GM19023 (cell line): ENCODE results near the gene NEAT1.

Experiments
- ATAC-seq: cut with Tn5 transposase; IDR thresholded peaks from one replicate; pipeline ENCODE4 v1.9.1; 2021; ENCODE audit warnings: mild to moderate bottlenecking, moderate library complexity; ENCODE audit not compliant: unreplicated experiment

Gene NEAT1

DNA sequence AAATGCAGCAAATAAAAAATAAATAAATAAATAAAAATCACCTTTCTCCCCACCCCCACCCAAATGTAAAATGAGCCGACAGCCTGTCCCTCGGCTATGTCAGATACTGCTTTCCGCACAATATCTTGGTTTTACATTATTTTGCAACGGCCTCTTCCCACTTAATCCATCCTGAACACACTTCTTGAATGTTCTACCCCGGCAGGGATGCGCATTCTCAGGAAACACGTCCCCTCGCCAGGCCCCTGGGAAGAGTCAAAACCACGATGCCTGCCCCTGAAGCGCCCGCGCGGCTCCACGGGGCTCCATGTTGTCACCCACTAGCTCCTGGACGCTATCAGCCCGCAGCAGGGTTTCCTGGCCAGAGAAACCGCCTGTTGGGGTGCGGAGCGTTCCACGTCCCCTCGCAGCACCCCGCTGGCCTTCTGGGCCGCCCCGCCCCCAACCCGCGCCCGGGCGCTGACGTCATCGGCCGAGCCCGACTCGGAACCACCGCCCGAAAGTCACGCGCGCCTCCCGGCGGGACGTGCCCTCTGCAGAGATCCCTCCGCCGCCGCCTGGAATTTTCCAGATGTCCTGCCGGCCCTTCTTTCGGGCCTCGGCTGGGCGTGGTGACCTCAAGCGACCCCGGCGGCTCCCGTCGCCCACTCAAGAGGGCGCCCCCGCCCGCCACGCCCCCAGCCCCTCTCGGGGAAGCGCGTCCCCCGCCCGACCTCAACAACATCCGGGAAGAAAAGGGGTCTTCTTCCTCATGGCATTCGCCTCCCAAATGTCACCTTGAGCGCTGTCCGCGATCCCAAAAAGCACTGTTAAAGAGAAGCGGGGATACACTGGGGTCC, 585 bp upstream of the NEAT1 start:
- no peak for ATAC-seq

- ATAC-seq: no peak
Measured at GRCh38 chr11:65423516-65424204, 1.1 kb downstream of the NEAT1 start.

DNA sequence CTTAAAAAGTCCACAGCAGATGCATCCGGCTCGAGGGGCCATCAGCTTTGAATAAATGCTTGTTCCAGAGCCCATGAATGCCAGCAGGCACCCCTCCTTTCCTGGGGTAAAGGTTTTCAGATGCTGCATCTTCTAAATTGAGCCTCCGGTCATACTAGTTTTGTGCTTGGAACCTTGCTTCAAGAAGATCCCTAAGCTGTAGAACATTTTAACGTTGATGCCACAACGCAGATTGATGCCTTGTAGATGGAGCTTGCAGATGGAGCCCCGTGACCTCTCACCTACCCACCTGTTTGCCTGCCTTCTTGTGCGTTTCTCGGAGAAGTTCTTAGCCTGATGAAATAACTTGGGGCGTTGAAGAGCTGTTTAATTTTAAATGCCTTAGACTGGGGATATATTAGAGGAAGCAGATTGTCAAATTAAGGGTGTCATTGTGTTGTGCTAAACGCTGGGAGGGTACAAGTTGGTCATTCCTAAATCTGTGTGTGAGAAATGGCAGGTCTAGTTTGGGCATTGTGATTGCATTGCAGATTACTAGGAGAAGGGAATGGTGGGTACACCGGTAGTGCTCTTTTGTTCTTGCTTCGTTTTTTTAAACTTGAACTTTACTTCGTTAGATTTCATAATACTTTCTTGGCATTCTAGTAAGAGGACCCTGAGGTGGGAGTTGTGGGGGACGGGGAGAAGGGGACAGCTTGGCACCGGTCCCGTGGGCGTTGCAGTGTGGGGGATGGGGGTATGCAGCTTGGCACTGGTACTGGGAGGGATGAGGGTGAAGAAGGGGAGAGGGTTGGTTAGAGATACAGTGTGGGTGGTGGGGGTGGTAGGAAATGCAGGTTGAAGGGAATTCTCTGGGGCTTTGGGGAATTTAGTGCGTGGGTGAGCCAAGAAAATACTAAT, 1.9 kb downstream of the NEAT1 start:
- ATAC-seq: no peak

DNA sequence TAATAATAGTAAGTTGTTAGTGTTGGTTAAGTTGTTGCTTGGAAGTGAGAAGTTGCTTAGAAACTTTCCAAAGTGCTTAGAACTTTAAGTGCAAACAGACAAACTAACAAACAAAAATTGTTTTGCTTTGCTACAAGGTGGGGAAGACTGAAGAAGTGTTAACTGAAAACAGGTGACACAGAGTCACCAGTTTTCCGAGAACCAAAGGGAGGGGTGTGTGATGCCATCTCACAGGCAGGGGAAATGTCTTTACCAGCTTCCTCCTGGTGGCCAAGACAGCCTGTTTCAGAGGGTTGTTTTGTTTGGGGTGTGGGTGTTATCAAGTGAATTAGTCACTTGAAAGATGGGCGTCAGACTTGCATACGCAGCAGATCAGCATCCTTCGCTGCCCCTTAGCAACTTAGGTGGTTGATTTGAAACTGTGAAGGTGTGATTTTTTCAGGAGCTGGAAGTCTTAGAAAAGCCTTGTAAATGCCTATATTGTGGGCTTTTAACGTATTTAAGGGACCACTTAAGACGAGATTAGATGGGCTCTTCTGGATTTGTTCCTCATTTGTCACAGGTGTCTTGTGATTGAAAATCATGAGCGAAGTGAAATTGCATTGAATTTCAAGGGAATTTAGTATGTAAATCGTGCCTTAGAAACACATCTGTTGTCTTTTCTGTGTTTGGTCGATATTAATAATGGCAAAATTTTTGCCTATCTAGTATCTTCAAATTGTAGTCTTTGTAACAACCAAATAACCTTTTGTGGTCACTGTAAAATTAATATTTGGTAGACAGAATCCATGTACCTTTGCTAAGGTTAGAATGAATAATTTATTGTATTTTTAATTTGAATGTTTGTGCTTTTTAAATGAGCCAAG, 2.7 kb downstream of the NEAT1 start:
- no peak for ATAC-seq

DNA sequence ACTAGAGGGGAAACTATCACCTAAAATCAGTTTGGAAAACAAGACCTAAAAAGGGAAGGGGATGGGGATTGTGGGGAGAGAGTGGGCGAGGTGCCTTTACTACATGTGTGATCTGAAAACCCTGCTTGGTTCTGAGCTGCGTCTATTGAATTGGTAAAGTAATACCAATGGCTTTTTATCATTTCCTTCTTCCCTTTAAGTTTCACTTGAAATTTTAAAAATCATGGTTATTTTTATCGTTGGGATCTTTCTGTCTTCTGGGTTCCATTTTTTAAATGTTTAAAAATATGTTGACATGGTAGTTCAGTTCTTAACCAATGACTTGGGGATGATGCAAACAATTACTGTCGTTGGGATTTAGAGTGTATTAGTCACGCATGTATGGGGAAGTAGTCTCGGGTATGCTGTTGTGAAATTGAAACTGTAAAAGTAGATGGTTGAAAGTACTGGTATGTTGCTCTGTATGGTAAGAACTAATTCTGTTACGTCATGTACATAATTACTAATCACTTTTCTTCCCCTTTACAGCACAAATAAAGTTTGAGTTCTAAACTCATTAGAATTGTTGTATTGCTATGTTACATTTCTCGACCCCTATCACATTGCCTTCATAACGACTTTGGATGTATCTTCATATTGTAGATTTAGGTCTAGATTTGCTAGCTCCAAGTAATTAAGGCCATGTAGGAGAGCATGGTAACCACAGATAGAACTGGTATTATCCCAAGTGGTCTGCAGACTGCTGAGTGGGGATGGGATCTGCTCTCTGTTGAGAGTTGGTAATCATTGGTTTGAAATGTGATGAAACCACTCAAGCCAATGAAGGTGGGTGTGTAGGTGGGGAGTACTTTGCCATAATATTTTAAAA, 3.6 kb downstream of the NEAT1 start:
- no peak for ATAC-seq

DNA sequence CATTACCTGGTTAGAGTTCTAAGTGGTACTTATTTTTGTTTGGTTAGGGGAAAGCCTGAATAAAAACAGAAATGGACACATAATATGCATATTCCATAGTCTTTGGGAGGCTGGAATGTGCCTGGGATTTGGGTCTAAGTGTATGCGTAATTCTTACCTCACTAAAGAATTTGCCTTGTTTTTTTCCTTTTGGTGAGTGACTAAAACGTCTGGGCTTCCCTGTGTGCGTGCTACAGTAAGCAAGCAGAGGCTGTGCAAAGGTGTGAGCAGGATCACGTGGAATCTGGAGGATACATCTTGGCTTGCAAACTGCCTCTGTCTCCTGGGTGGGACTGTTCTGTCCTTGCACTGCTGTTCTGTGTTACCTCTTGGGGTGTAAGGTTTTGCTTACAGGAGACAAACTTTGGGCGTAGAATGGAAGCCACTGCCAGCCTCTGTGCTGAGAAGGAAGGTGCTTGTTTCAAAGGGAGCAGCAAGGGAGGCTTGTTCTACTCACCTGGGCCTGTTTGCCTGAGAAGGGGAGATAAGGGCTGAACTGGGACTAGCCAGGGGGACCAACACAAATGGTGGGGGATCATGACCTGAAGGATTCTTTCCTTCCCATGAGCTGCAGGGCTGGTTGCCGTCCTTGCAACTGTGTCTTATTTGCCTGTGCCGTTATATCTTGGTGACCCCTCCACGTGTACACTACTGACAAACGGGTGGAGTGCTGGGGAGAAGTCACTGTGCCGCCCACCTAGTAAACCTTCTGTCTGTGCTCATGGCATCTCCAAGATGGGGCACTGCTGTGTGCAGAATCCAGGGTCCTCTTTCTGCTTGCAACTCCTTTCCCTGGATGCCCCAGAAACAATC, 4.5 kb downstream of the NEAT1 start:
- no peak for ATAC-seq

DNA sequence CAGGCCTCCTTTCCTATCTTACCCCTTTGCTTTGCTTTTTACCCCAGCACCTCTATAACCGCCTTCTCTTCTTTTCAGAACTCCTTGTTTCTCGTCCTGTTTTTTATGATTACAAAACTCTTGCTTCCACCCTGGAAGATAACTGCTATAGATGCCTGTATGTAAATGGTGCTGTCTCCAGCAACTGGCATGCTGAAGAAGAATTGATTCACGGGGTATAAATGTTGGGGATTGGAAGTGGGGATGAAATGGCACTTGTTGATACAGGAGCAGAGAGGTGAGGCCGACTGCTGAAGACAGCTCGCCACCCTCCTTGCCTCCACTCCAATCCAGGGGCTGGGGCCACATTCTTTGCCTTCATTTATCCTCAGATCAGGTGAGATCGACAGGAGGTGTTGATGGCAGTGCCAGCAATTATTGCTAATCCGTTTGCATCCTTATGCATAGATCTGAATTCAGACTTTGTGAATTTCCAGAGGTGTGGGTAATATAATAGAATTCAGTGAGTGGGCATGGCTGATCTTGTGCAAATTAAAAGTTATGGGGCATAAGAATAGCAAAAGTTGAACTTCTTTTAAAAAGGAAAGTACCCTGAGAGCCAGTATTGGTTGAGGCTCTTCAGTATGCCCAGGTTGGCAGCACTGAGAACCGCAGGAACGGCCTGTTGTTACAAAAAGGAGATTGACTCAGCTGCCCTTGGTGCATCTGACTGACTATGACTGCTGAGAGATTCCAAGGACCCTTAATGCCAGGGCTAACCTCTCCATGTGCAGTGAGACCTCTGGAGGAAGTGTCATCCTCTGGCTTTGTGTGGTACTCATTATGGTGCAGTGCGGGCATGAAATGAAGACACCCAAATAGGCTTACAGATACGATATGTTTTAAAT, 5.3 kb downstream of the NEAT1 start:
- no peak for ATAC-seq

GRCh38 chr11:65428578-65429067, 6.0 kb downstream of the NEAT1 start:
- ATAC-seq: no peak

- no peak for ATAC-seq
Measured at GRCh38 chr11:65429068-65429681, 6.6 kb downstream of the NEAT1 start.

- no peak for ATAC-seq
Measured at GRCh38 chr11:65429724-65430405, 7.3 kb downstream of the NEAT1 start.

GRCh38 chr11:65430406-65431217, 8.0 kb downstream of the NEAT1 start:
- no peak for ATAC-seq

DNA sequence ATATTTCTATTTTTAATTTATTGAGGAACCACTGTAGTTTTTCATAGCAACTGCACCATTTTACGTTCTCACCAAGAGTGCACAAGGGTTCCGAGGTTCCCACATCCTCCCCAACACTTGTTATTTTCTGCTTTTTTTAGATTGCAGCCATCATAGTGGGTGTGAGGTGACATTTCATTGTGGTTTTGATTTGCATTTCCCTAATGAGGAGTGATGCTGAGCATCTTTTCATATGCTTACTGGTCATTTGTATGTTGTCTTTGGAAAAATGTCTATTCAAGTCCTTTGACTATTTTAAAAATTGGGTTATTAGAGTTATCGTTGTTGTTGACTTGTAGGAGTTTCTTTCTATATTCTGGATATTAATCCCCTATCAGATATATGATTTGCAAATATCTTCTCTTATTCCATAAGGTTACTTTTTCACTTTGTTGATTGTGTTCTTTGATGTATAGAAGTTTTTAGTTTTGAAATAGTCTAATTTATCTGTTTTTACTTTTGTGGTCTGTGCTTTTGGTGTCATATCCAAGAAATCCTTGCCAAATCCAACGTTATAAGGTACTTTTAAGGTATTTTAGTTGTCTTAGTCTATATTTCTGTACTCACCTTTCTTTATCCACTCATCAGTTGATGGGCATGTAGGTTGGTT, 9.0 kb downstream of the NEAT1 start:
- no peak for ATAC-seq

DNA sequence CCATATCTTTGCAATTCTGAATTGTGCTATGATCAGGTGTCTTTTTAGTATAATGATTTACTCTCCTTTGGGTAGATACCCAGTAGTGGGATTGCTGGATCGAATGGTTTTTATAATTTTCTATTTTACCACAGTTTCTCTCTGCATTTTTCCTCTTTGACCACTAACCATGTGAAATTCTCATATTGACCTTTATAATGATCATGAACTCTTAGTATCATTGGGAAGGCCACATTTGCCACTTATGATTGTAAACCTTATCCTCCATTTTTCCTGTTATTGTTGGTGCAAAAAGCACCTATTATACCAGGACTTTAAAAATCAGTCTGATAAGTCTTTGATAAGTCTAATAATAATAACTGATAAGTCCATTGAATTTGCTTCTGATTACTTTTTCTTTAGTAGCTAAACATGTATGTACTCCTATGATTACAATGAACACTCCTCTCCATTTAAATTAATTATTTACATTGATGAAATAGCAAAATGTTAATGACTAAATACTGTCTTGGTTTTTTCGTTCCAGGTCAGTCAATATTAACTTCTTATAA, 9.6 kb downstream of the NEAT1 start:
- no peak for ATAC-seq

DNA sequence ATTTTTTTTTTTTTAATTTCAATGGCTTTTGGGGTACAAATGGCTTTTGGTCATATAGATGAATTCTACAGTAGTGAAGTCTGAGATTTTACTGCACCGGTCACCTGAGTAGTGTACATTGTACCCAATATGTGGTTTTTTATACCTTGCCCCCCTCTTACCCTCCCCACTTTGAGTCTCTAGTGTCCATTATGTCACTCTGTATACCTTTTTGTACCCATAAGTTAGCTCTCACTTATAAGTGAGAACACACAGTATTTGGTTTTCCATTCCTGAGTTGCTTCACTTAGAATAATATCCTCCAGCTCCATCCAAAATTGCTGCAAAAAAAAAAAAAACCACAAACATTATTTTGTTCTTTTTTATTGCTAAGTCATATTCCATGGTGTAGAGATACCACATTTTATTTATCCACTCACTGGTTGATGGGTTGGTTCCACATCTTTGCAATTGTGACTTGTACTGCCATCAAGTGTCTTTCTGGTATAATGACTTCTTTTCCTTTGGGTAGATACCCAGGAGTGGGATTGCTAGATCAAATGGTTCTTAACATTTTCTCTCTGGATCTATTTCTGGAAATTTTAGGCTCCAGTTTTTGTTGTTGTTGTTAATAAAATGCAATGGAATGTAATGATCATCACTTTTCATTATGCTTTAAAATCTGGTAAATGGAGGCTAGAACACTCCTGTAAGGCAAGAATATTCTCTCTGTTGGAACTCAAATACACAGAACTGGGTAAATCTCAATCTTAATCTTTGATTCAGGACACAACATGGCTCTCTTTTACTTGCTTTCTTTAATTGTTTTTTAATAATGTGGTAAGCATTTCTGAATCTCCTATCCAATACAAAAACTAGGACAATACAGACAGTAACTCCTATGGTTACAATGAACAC, 10.3 kb downstream of the NEAT1 start:
- ATAC-seq: no peak
